ENCODE data around the gene MTA3. TPM values are rescaled to one million over a fixed set of nuclear protein-coding genes. Genes with fewer than 3 reads are reported as not detected.
"Not testable (repeated sequence)": the region's sequence is repeated elsewhere in the genome, so short reads cannot be mapped to it uniquely, and the experiment has no call there.

MTA3 gene
- total RNA-seq, result 10 to 100 TPM; 19.9 to 20.0 TPM

DNA sequence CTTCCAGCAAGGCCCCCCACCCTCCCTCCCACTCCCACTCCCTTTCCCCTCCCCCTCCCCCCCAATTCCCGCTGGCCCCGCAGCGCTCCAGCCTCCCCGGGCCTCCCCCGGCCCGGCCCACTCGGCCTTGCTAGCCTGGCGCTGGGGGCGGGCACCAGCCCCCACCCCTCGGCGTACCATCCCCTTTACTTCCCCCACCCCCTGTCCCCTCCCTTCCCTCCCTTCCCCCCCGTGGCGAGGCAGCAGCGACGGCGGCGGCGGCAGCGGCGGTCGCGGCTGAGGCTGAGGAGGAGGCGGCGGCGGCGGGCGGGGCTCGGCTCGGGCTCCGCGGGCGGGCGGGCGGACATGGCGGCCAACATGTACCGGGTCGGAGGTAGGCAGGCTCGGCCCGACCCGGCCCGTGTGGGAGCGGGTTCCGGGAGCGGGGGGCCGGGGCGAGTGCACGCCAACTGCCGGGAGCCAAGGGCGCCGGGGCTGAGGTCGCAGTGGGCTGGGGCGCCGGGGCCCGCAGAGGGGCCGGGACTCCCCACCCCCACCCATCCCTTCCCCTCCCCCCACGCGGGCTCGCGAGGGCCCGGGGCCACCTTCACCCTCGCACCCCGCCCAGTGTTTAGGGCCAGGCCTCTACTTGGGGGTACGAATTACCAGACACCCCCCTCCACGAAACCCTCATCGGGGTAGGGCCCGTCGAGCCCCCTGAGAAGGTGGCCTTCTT, at the start of gene MTA3:
MTA3 (plus strand) TSS at position 232 of the 715 bp plus-strand sequence; CDS start at position 346, 114 bp downstream.
- POLR2A ChIA-PET, result interaction anchor here (0.5 kb wide), 1 partner anchor 104 kb away, joined by 7 read pairs; no protein-coding TSS in a partner anchor
- CTCF ChIA-PET, result interaction anchor here (0.5 kb wide), 1 partner anchor 76 kb away, joined by 4 read pairs; no protein-coding TSS in a partner anchor

DNA sequence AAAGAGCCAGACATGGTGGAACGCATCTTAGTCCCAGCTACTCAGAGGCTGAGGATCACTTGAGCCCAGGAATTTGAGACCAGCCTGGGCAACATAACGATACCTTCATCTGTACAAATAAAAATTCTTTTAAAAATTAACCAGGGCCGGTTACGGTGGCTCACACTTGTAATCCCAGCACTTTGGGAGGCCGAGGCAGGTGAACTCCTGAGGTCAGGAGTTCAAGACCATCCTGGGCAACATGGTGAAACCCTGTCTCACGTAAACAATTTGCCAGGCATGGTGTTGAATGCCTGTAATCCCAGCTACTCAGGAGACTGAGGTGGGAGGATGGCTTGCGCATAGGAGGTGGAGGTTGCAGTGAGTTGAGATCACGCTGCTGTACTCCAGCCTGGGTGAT, 48.8 kb upstream of the MTA3 start:
- POLR2A ChIA-PET, result no interaction called here

DNA sequence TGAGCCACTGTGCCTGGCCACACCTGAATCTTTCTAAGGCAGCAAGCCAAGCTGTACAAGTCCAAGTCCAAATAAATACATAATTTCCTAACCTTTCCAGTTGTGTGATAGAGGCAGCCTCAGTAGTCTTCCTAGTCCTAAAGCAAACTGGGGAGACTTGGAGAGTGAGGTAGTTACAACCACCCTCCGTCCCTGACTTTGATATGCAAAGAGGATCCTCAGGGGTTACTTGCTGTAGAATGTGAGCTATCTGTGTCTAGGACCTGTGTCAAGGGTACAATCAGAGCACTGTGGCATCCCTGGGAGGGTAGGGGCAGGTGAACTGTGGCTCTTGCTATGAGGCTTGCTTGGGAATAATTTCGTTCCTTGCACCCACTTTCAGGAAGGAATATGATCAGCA, 46.4 kb upstream of the MTA3 start:
- POLR2A ChIA-PET, result no interaction called here

More for the DNA sequence above, 48.8 kb upstream of the MTA3 start:
- CTCF ChIA-PET, result no interaction called here

DNA sequence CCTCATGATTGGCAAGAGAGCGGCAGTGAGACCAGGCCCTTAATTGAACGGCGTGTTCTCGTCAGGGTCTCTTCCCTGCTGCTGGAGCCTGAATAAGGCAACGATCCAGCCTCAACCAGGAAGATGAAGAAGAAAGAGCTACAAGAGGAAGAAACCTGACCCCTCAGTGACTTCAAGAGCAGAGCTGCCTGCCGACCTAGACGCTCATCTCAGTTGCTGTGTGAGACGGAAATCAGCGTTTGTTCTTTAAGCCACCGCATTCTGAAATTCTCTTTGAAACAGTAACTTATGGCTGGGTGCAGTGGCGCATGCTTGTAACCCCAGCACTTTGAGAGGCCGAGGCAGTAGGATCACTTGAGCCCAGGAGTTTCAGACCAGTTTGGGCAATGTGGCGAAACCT, 45.1 kb upstream of the MTA3 start:
- POLR2A ChIA-PET, result no interaction called here
- CTCF ChIA-PET, result interaction anchor here (0.5 to 0.7 kb wide), 2 partner anchors 80 to 525 kb away, joined by 3 read pairs; no protein-coding TSS in a partner anchor

More for the DNA sequence above, 46.4 kb upstream of the MTA3 start:
- CTCF ChIA-PET, result interaction anchor here (0.6 kb wide), 1 partner anchor 146 kb away, joined by 3 read pairs; no protein-coding TSS in a partner anchor

DNA sequence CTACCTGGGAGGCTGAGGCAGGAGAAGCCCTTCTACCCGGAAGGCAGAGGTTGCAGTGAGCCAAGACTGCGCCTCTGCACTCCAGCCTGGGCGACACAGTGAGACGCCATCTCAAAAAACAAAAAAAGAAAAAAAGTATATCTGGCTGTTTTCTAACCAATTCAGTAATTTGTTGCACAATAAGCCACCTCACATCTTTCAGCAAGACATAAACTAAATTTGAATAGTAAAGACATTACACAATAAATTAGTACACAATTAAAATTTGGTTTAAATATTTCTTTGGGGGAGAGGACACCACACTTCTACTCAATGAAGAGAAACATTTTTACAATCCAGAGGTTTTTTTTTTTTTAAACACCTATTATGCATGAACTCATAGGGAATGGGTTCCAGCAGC, 36.0 kb upstream of the MTA3 start:
- ChIA-PET POLR2A (no interaction called here), CTCF (no interaction called here)

DNA sequence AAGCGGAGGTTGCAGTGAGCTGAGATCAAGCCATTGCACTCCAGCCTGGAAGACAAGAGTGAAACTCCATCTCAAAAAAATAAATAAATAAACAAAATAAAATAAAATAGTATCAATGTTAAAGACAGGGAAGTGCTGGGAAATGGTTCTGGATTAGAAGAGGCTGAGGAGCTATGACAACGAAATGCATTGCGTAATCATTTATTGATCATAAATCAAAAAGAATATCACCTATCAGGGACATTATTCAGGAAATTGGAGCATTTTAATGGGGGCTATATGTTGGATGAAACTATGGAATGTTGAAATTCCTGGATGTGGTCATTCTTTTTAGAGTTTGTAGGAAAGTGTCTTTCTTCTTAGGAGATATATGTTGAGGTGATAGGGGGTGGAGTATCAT, 30.9 kb upstream of the MTA3 start:
- ChIA-PET POLR2A (no interaction called here), CTCF (no interaction called here)

DNA sequence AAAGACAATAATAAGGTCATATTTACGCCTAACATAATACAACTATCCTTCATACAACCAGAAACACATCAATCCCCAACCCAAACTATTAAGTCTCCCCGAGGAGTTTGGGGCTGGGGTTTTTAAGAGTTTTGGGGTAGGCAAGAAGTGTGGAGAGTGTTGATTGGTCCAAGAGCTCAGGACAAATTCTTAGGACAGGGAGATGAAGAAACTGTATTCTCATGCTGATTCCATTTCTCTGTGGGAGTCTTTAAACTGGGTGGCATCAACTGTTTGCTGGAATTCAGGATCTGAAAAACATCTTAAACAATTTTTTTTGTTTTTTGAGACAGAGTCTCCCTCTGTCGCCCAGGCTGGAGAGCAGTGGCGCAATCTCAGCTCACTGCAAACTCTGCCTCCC, 25.6 kb upstream of the MTA3 start:
- ChIA-PET CTCF (no interaction called here), POLR2A (no interaction called here)

DNA sequence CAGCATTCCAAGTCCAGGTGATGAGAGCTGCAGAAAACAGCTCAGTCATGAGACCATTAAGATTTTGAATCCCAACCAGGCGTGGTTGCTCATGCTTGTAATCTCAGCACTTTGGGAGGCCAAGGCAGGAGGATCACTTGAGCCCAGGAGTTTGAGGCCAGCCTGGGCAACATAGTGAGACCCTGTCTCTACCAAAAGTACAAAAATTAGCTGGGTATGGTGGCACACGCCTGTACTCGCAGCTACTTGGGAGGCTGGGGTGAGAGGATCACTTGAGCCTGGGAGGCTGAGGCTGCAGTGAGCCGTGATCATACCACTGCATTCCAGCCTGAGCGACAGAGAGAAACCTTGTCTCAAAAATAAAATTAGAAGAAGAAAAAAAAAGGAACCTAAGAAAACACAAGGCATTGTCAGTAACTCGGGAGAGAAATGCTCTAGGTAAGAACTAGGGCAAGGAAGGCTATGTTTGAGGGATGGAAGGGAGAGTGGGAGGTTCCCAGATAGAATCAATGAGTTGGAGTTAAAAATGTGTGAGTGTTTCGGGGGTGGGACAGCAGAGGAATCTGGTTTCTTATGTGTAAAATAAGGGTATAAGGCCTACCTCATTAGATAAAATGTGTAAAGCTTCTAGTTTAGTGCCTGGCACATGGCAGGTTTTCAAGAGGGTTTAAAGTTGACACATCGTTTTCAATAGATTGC, 23.3 kb upstream of the MTA3 start:
- CTCF ChIA-PET, result no interaction called here

DNA sequence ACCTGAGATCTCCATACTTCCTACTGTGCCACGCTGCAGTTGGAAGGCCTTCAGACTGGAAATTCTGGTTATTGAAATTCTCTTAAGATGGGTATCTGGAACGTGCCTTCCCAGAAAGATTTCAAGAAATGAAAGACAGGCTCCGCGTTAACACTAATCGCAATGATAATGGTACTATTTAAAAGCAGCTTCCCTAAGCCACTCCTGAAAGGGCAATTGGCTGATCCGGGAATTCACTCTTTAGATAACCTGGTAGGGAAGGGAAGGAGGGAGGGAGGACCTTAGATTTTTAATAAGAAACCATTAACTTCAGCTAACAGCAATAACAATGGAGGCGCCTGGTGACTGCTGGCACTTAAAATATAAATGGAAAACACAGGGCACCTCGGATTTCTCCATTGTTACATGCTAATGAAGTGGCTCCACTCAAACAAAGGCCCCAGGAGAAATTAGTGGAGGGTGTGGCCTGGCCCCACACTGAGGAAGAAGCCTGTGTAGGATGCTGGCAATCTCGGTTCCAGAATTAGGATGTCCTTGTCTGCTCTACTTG, 22.5 kb upstream of the MTA3 start:
- CTCF ChIA-PET, result no interaction called here
- POLR2A ChIA-PET, result no interaction called here

More for the DNA sequence above, 23.3 kb upstream of the MTA3 start:
- POLR2A ChIA-PET, result no interaction called here

DNA sequence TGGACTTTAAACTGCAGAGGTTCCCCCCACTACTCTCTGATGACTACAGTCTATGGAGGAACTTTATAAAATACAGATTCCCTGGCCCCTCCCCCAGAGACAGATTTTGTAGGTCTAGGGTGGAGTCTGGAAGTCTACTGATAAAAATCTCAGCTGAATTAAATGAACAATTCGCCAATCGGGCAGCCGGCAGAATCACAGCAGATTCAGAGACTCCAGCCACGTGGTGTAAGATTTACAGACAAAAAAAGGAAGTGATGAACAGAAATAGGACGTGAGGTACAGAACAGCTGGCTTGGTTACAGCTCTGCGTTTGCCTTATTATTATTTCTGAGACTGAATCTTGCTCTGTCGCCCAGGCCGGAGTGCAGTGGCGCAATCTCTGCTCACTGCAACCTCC, 21.4 kb upstream of the MTA3 start:
- ChIA-PET CTCF (no interaction called here), POLR2A (no interaction called here)

DNA sequence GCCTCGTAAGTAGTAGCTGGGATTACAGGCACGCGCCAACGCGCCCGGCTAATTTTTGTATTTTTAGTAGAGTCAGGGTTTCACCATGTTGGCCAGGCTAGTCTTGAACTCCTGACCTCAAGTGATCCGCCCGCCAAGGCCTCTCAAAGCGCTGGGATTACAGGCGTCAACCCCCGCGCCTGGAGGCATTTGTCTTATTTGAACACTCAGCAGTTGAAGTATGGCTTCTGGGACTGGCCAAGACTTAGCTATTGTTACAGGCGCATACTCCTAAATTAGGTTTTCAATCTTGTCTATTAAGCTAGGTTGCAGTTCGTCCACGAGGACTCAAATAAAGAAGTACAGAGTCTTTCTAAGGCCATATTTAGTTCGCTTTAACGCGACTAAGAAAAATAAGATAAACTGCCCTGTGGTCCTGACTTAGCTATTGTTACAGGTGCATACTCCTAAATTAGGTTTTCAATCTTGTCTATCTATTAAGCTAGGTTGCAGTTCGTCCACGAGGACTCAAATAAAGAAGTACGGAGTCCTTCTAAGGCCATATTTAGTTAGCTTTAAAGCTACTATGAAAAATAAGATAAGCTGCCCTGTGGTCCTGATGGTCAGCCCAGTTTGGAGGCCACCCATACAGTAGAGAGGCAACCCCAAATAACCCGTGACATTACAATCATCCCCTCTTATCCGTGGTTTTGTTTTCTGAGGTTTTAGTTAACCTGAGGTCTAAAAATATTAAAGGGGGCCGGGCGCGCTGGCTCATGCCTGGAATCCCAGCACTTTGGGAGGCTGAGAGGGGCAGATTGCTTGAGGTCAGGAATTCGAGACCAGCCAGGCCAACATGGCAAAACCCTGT, 20.8 kb upstream of the MTA3 start:
- CTCF ChIA-PET, result no interaction called here
- POLR2A ChIA-PET, result no interaction called here

DNA sequence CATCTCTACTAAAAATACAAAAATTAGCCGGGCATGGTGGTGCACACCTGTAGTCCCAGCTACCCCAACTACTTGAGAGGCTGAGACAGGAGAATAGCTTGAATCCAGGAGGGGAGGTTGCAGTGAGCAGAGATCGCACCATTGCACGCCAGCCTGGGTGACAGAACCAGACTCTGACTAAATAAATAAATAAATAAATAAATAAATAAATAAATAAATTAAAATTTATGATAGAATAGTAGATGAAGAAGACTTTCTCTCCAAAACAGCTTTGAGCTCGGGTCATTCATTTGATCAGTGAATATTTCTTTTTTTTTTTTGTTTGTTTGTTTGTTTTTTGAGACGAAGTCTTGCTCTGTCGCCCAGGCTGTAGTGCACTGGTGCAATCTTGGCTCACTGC, 17.6 kb upstream of the MTA3 start:
- POLR2A ChIA-PET, result no interaction called here
- CTCF ChIA-PET, result no interaction called here

DNA sequence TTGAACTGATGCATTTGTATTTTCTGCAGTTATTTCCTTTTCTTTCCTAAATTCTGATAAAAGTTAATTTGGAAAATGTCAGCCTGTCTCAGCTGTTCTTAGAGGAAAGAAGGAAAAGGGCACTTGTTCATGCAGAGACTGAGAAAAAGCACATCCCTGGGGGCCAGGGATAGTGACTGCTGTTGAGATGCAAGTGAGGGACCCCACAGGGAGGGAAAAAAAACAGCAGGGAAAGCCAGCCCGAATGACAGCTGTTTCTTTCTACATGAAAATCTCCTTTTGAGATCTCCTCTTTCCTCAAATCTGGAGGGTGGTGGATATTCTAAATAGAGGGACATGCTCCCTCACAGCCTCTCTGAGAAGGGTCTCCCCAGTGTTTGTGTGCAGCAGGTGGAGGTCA, 14.0 kb upstream of the MTA3 start:
- ChIA-PET POLR2A (no interaction called here), CTCF (interaction anchor here (0.7 kb wide), 1 partner anchor 27 kb away, joined by 3 read pairs; no protein-coding TSS in a partner anchor)

DNA sequence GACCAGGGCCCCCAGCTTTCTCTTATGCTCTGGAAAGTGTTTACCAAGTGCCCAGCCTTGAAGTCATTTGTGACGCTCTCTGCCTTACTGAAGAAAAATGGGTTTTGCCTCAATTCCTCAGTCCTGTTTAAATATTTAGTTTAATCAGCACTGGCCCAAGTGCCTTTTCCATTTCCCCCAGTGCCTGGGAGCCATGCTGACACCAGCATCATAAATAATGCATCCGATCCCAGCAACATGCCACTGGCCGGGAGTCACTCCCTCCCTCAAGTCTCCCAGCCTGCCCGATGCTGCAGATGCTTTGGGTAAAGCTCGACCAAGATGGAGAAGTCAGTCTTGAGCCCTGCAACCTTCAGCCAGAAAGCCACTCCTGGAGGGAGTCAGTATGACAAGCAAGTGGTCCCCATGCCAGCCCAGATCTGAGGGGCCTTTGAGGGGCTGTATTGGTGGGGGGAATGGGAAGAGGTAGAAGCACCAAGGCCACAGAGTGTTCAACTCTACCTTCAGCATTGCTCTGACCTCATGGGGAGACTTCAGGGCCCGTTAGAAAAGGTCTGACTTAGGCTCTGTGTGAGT, 12.0 kb upstream of the MTA3 start:
- CTCF ChIA-PET, result no interaction called here
- POLR2A ChIA-PET, result no interaction called here

DNA sequence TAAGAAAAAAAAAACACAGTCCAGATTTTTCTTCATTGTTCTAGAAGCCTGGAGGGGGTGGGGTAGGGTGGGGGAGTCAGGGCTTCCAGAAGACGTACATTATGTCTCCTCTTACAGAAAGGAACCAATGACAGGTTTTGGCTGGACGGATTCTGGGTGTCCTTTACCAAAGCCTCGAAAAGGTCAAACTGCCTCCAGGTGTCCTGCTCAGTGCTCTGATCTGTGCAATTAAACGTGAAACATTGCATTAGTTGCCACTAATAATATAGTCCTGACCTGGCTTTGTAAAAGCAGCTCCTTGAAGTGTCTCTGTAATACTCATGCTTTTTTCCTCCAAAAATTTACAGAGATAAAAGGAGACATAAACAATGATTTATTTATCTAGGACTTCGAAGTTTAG, 11.1 kb upstream of the MTA3 start:
- ChIA-PET CTCF (no interaction called here), POLR2A (no interaction called here)

DNA sequence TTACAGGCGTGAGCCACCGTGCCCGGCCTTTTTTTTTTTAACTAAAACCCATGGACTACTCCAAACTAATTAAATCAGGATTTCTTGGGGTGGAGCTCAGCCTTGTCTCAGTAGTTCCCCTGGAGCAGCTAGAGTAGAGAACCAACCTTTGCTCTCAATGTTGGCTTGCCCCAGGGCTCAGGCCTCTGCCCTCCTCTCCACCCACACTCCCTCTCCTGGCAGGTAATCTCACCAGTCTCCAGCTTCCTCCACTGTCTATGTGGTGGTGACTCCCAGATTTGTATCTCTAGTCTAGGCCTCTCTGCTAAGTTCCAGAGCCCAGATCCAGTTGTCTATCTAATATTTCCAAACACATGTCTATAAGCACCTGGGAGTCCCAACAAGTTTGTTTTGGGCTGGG, 9.6 kb upstream of the MTA3 start:
- ChIA-PET CTCF (no interaction called here), POLR2A (no interaction called here)

DNA sequence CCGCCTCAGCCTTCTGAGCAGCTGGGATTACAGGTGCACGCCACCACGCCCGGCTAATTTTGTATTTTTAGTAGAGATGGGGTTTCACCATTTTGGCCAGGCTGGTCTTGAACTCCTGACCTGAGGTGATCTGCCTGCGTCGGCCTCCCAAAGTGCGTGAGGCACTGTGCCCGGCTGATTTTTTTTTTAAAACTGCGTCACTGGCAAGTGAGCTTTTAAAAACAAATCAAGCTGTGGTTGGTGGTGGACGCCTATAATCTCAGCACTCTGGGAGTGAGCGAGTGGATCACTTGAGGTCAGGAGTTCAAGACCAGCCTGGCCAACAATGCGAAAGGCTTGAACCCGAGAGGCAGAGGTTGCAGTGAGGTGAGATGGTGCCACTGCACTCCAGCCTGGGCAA, 8.3 kb upstream of the MTA3 start:
- CTCF ChIA-PET, POLR2A ChIA-PET: not testable (repeated sequence)

DNA sequence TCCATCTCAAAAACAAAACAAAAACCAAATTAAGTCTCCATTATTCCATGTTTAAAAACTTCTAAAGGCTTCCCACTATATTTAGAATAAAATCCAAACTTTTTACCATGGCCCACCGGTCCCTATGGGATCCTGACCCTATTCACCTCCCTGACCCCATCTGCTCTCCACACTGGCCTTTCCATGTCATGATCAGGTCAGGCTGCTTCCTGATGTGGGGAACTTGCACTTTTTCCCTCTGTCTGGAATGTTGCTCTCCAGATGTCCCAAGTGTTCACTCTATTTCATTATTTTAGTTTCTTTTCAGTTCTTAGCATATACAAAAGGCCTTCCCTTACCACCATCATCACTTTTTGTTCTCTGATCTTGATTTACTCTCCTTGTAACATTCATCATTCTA, 7.5 kb upstream of the MTA3 start:
- ChIA-PET POLR2A (no interaction called here), CTCF (no interaction called here)

DNA sequence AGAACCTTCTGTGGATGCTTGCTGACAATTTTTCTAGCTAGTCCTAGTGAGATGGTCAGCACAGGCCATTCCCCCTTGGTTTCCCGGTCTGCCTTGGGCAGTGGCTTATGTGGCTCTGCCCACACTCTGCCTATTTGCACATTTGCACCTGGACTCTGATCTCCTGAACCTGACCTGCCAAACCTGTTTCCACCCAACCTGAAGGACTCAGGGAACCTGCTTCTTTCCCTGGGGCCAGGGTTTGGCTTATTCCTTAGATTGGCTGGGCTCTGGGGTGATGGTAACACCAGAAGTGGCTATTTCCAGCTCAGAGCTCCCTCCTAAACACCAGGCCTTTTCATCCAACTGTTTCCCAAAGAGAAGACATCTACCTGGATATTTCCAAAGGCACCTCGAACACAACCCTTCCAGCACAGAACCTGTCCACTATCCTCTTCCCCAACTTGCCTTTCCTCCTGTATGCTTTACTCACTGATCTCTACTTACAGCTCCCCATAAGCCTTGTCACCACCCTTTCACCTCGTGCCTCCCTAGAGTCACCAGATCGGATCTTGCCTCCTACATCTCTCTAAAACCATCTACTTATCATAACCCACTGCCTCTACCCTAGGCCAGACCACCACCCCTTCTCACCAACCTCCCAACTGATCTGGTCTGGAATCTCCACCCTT, 5.8 kb upstream of the MTA3 start:
- ChIA-PET POLR2A (no interaction called here), CTCF (interaction anchor here (0.6 kb wide), 1 partner anchor 8 kb away, joined by 5 read pairs; no protein-coding TSS in a partner anchor)
